GM12873 (cell line): ENCODE measurements around the gene TSFM.
A peak's percentile ranks its signal among the peaks of the same experiment; 100 is the strongest.

Source experiments
- TF ChIP-seq, protein P1 (sequence below): IDR thresholded peaks from 2 replicates; pipeline ENCODE4 v1.5.1; 2012; ENCODE audit warnings: low read depth, mild to moderate bottlenecking, moderate library complexity, low read length, control low read depth; ENCODE audit not compliant: insufficient read depth; ENCODE audit errors: missing control alignments

The TSFM gene

DNA sequence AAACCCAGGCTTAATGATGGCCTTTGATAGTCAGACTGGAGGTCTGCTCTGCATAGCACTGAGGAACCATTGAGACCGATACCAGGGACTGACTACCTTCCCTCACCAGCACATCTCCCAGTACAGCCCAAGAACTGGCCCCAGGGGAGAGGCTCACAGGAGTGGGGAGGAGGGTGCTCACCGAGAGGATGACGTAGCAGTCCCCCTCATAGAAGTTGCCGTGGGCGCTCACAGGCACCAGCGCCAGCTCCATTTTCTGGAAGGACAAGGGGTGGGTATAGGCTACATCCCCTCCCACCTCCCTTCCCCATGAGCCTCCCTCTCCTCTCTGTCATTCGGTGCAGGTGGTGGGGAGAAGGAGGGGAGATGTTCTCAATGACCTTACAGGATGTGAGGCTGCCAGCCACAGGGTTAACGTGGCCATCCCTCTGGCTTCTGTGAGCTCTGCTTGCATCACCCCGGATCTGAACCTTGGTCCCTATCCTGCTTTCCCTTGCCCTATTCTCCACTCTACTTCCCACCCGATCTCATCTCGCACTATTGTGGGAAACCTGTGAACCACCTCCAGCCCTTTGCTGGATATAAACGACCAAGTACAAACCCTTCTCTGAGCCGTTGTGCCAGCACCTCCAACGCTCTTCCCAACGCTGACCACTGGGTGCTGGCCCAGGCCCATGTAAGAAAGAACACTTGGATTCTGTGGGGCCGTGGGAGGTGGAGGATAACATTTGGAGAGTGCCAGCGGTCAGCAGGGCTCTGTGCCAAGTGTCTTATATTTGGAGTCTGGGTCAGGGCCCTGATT is 31.6 kb downstream of the TSFM start:
- TF ChIP-seq, protein P1, sequence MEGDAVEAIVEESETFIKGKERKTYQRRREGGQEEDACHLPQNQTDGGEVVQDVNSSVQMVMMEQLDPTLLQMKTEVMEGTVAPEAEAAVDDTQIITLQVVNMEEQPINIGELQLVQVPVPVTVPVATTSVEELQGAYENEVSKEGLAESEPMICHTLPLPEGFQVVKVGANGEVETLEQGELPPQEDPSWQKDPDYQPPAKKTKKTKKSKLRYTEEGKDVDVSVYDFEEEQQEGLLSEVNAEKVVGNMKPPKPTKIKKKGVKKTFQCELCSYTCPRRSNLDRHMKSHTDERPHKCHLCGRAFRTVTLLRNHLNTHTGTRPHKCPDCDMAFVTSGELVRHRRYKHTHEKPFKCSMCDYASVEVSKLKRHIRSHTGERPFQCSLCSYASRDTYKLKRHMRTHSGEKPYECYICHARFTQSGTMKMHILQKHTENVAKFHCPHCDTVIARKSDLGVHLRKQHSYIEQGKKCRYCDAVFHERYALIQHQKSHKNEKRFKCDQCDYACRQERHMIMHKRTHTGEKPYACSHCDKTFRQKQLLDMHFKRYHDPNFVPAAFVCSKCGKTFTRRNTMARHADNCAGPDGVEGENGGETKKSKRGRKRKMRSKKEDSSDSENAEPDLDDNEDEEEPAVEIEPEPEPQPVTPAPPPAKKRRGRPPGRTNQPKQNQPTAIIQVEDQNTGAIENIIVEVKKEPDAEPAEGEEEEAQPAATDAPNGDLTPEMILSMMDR, result no peak

DNA sequence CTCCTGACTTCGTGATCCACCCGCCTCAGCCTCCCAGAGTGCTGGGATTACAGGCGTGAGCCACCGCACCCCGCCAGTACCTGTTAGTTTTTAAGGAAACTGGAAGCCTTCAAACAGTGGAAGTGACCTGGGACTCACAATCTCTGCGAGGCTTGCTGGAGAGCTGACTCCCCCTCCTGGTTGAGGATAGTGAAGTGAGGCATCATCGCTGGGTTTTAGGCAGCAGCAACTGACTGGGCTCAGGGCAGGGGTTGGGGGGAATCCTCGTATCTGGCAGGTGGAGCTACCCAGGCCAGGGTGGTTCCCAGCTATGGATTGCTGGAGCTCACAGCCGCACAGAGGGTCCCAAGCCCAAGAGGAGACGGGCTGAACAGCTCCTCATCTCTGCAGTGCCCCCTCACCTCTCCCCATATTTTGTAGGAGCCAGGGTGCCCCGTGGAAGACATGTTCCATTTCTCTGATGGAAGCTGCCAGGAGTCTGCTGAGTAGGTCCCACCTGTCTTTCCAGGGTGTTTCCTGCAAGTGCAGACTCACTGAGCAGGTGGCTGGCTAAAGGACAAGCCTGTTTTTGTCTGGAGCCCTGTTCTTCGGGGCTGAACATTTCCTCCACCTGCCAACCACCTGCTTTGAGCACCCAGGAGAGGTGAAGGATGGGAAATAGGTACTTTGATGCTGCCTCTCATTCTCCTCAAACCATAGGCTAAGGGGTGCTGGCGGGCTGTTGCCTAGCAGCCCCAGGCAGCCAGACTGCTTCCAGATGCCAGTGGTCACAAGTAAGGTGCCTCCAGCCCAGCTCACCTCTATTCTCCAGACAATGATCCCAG is 32.8 kb downstream of the TSFM start:
- TF ChIP-seq, protein P1, result peak; percentile 4

DNA sequence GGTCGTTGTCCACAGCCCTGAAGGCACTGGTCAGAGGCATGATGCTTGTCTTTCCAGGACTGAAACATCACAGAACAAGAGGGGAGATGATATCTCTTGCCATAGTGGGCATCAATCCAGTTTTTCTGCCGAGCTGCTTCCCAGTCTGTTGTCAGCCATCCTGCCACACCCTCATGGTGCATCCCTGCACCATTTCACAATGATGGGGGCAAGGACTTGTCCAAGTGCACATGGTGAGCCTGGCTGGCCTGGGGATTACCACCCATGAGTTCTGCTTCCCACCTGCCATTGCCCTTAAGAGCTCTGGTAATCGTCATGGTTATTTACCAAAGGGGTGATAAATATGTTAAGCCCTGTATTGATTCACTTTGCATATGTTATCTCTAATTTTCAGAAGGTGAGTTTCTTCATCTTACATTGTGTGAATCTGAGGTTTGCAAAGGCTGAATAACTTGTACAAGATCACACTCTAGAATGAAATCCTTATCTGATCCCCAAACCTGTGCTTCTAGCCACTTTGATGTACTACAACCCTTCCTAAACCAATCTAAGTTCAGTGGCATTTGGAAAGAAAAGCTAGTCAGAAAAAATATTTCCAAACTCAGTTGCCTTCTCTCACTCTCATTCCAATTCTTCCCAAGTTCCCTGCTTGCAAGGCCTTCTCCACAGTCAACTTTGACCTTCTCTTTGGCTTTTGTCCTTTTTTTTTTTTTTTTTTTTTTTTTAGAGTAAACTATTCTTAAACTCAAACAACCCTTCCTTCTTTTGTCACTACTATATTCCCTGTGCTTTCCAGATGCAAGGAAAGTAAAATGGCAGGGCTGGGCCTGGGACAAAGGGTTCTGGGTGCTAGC is 33.6 kb downstream of the TSFM start:
- TF ChIP-seq, protein P1, result no peak

DNA sequence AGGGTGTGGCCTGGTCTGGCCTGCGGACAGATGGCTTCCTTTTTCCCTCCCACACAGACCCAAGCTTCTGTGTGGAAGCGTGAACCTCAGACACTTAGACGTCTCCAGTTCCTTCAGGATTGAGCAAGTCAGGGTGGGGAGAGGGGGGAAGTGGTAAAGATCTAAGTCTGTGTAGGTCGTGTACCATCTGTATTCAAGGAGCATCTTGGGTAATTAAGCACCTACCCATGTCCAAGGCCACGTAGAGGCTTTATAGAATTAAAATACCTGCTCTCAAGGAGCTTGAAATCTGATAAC is 34.2 kb downstream of the TSFM start:
- TF ChIP-seq, protein P1, result no peak

DNA sequence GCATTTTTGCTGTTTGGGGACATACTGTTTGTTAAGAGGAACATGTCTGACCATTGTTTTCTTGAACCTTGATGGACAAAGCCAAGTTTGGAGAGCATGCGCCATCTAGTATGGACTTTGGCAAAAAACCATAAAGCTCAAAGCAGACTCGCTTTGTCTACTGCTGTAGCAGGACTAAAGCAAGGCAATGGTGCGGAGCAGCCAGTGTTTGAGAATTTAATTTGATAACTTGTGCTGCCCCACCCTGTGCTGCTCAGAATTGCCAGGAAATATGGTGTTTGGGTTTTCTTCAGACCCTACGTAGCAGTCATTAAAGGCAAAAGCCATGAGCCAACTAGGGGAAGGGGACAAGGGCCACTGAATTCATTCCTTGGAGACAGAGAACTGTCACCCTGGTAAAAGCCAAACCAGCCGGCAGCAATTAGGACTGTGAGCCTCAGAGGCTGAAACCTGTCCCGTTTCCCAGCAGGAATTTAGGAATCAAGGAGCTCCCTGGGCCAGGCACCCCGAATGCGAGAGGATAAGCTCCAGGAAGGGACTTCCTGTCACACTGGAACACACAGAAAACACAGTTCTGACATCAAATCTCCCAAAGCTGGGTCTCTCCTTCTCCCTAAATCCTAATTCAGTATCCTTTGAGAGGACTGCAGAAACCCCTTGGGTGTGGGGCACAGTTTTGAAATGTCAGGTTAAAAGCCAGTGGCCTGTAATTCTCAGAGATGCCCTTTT is 34.8 kb downstream of the TSFM start:
- TF ChIP-seq, protein P1, result no peak

DNA sequence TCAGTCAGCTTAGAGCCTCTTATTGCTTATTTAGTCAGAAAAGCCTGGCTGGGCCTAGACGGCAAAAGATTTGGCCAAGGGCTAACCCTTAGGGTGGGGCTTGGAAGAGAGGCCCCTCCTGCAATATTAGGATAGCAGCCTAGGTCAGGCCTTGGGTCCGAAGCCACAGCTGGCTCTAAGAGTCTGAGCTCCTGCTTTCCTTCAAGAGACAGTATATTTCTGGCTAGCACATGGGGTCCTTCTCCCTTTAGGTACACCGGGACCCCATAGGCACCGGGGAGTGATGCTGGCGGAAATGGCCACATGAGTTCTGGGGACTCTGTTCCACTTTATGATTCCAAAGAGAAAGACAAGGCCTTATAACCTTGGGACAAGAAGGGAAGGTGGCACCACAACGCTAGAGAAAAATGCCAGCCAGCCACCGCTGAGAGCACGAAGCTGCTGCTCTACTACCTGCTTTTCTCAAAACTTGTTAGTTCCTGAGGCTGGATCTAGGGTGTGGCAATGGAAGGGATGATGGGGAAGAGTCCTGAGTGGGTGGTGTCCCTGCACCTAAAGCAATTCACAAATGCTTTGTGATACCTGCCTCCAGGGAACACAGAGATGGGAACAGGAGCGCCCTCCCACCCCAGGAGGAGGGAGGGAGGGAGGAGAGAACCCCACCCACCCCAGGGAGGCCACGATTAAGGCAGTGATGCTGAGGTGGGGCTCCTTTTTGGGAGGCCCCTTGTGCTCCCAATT is 39.1 kb downstream of the TSFM start:
- TF ChIP-seq, protein P1, result no peak
